Measurements from ENCODE around the gene GLRX. TPM values are rescaled to one million over a fixed set of nuclear protein-coding genes. Genes with fewer than 3 reads are reported as not detected.
A peak's percentile ranks its signal among the peaks of the same experiment; 100 is the strongest.
"Not testable (repeated sequence)": the region's sequence is repeated elsewhere in the genome, so short reads cannot be mapped to it uniquely, and the experiment has no call there.

GLRX gene, protein sequence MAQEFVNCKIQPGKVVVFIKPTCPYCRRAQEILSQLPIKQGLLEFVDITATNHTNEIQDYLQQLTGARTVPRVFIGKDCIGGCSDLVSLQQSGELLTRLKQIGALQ
- 100 to 1,000 TPM in 3 of 6 experiments, 10 to 100 TPM in 3; 40.2 to 228 (median 82.8) TPM for total RNA-seq
- long read RNA-seq, transcript GLRX-201 (3 exons, 1,211 nt): major isoform, 41 of 47 reads
- long read RNA-seq, partial matches to known transcripts: 1 of 47 reads
- long read RNA-seq, other reads (novel, unspliced or antisense): 4 of 47 reads

DNA sequence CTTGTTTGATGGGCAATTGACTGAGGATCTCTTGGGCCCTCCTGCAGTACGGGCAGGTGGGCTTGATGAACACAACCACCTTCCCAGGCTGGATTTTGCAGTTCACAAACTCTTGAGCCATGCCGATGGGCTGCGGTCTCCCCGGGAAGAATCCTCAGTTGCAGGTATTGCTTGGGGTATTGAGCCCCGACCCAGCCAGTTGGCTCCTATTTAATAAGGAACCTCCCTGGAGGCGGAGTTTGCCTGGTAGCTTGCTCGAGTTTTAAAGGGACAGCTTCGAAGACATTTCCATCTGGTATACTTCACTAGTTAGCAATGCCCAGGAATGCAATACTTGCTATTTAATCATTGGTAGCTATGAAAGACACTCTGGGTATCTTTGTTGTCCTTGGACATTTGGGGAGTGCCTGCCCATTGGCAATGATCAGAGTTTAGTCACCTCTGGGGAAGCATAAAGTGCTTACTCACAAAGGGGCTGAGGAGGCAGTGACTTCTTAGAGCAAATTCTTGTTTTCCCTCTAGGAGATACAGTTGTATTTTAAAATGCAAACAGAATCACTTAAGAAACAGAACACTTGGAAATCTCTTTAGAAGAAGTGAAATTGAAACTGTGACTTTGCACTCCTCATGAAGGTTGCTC is at the start of gene GLRX:
Gene GLRX, minus strand, starts transcription at position 185 of the 640 bp plus-strand sequence. Its CDS starts 64 bp downstream, at position 121.
- peak; percentile 58 to 77 (median 70) for ATAC-seq
- intact Hi-C loops (cut with DNase I): no loop called here
- H3K4me3 ChIP-seq: peak within 1 kb of the TSS; percentile 72 to 79 (median 75)
- no peaks in the 10 kb centered on the region for H3K36me3 ChIP-seq
- no peaks in the 10 kb centered on the region for H3K27me3 ChIP-seq
- WGBS (ENCODE audit: insufficient coverage, low coverage, low lambda C conversion rate, missing lambda C conversion rate): 0% methylated on average over 3 of the region's 8 CpGs
- DNase-seq: peak; percentile 69 to 85 (median 80)
- peak; percentile 96 for TF ChIP-seq POLR2A (IDR thresholded peaks at IDR 0.05)
- TF ChIP-seq, protein P1, sequence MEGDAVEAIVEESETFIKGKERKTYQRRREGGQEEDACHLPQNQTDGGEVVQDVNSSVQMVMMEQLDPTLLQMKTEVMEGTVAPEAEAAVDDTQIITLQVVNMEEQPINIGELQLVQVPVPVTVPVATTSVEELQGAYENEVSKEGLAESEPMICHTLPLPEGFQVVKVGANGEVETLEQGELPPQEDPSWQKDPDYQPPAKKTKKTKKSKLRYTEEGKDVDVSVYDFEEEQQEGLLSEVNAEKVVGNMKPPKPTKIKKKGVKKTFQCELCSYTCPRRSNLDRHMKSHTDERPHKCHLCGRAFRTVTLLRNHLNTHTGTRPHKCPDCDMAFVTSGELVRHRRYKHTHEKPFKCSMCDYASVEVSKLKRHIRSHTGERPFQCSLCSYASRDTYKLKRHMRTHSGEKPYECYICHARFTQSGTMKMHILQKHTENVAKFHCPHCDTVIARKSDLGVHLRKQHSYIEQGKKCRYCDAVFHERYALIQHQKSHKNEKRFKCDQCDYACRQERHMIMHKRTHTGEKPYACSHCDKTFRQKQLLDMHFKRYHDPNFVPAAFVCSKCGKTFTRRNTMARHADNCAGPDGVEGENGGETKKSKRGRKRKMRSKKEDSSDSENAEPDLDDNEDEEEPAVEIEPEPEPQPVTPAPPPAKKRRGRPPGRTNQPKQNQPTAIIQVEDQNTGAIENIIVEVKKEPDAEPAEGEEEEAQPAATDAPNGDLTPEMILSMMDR (IDR thresholded peaks at IDR 0.05): no peak
- H3K4me1 ChIP-seq: peaks cover 0 to 55% (median 21%) of the 10 kb centered on the region in 4 donors
- H3K27ac ChIP-seq: peak within 1 kb of the TSS; percentile 80 to 87 (median 81)
- H3K9me3 ChIP-seq: no peaks in the 10 kb centered on the region

DNA sequence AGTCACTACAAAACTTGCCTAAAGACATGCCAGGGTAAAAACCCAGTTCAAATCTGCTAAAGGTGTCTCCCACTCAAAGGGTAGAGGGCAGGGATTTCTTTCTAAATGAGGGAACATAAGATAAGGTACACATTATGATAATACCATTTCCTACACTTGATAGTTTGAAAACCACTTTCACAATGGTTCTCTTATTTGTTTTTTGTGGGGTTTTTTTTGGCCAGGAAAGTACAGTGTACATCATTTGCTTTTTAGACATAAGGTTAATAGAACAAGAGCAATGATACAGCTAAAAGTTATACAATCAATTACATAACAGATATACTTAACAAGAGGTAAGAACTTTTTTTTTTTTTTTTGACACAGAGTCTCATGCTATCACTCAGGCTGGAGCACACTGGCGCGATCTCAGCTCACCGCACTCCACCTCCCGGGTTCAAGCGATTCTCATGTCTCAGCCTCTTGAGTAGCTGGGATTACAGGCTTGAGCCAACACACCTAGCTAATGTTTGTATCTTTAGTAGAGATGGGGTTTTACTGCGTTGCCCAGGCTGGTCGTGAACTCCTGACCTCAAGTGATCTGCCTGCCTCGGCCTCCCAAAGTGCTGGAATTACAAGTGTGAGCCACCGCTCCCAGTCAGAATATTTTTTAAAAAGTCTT is 48.8 kb upstream of the GLRX start:
- whole genome bisulfite sequencing (ENCODE audit: insufficient coverage, low coverage, low lambda C conversion rate, missing lambda C conversion rate): 92% methylated on average over 9 of the region's 9 CpGs
- no peaks in the 10 kb centered on the region for H3K27me3 ChIP-seq
- H3K4me3 ChIP-seq: no peak overlapping the region
- peak overlapping the region in 1 of 3 donors; percentile 34 for H3K27ac ChIP-seq
- peaks cover 0 to 22% (median 10%) of the 10 kb centered on the region in 4 donors for H3K4me1 ChIP-seq
- intact Hi-C loops (cut with DNase I): no loop called here
- H3K36me3 ChIP-seq: no peaks in the 10 kb centered on the region
- ATAC-seq (no peak), DNase-seq (no peak)
- no peak for TF ChIP-seq POLR2A (IDR thresholded peaks at IDR 0.05)
- TF ChIP-seq, protein P1 (IDR thresholded peaks at IDR 0.05): no peak
- no peaks in the 10 kb centered on the region for H3K9me3 ChIP-seq

DNA sequence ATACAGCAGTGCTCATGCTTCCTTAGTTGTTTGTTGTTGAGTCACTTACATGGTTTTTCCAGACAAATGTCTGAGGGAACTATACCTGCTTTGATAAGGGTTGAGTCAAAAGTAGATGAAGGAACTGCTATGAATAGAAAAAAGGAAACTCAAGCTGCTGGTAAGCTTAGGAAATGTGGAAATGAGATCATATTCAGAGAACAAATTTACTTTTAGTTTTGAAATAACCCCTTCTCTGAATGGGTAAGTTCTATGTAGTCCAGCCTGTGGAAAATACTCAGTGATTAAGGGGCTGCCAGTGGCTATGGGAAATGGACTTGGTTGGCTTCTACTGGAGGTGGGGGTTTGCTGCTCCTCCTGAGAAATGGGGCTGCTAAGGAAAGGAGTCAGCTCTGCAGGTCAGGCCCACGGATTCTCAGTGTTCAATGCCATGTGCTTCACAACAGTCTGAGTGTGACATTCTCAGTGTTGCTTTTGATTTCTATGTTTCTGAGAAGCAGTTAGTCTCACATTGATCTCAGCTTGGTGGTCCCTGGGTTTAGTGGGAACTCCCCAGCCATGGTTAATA is 47.7 kb upstream of the GLRX start:
- no peaks in the 10 kb centered on the region for H3K27me3 ChIP-seq
- intact Hi-C loops (cut with DNase I): no loop called here
- peak overlapping the region; percentile 5 to 34 (median 17) for H3K27ac ChIP-seq
- no peak for DNase-seq
- no peaks in the 10 kb centered on the region for H3K36me3 ChIP-seq
- TF ChIP-seq, protein P1 (IDR thresholded peaks at IDR 0.05): no peak
- no peak for TF ChIP-seq POLR2A (IDR thresholded peaks at IDR 0.05)
- ATAC-seq: peak in 3 of 4 donors; percentile 4 to 44 (median 11)
- H3K4me1 ChIP-seq: peaks cover 0 to 25% (median 7%) of the 10 kb centered on the region in 4 donors
- H3K4me3 ChIP-seq: no peak overlapping the region
- no peaks in the 10 kb centered on the region for H3K9me3 ChIP-seq
- WGBS (ENCODE audit: insufficient coverage, low coverage, low lambda C conversion rate, missing lambda C conversion rate): 43% methylated on average over 1 of the region's 1 CpG

DNA sequence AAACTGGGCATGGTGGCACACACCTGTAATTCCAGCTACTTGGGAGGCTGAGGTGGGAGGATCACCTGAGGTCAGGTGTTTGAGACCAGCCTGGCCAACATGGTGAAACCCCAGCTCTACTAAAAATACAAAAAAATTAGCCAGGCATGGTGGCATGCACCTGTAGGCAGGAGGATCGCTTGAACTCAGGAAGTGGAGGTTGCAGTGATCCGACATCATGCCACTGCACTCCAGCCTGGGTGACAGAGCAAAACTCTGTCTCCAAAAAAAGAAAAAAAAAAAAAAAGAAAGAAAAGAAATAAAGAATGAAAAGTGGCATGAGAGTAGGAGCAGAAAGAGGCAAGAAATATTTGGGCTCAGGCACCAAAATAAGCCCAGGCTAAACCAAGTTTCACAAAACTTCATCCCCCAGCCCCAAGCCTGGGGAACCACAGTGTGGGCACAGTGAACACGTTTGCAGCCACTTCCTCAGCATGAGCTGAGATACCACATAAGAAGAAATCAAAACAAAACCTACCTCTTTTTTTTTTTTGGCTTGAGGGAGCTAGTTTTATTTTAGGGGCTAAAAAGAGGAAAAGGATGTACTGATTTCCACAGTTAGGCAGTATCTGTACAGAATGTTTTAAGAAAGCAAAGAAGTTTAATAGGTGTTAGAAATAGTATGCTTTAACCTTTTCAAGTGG is 46.8 kb upstream of the GLRX start:
- DNase-seq; intact Hi-C loops (cut with DNase I); H3K9me3 ChIP-seq; ATAC-seq; H3K36me3 ChIP-seq; H3K27ac ChIP-seq; H3K27me3 ChIP-seq; H3K4me3 ChIP-seq: not testable (repeated sequence)
- peaks cover 0 to 33% (median 9%) of the 10 kb centered on the region in 4 donors for H3K4me1 ChIP-seq
- 30% methylated on average over 1 of the region's 3 CpGs for WGBS (ENCODE audit: insufficient coverage, low coverage, low lambda C conversion rate, missing lambda C conversion rate)
